Mesendoderm (in vitro differentiated cells): ENCODE data around the gene TAF6.

Experiments used
- DNase-seq: peaks from one replicate; pipeline ENCODE4 v3.0.0; 2013
- H2AK5ac ChIP-seq: 2 replicates; pipeline ENCODE4 v1.6.1; 2013; ENCODE audit warnings: low read length, inconsistent platforms
- H2BK120ac ChIP-seq: 2 replicates; pipeline ENCODE4 v1.6.1; 2013; ENCODE audit warnings: low read depth, mild to moderate bottlenecking, low read length, moderate library complexity, mixed read lengths
- H2BK15ac ChIP-seq: replicated peaks from 2 replicates; pipeline ENCODE4 v1.6.1; 2013; ENCODE audit warnings: low read depth, mild to moderate bottlenecking, moderate library complexity
- H2BK5ac ChIP-seq: 2 replicates; pipeline ENCODE4 v1.6.1; 2013; ENCODE audit warnings: low read length, inconsistent platforms
- H3K18ac ChIP-seq: 2 replicates; pipeline ENCODE4 v1.6.1; 2013; ENCODE audit warnings: mild to moderate bottlenecking, low read length, mixed read lengths
- H3K23ac ChIP-seq: one replicate; pipeline ENCODE4 v1.6.1; 2013; ENCODE audit warnings: low read length
- H3K27ac ChIP-seq: 2 replicates; pipeline ENCODE4 v1.5.1; 2013; ENCODE audit warnings: low read depth, mild to moderate bottlenecking, inconsistent platforms, low read length, moderate library complexity
- H3K27me3 ChIP-seq: 2 replicates; pipeline ENCODE4 v1.6.1; 2013; ENCODE audit warnings: low read length, control low read depth, mild to moderate bottlenecking, inconsistent platforms; ENCODE audit not compliant: insufficient read depth, poor library complexity
- H3K36me3 ChIP-seq: 2 replicates; pipeline ENCODE4 v1.6.1; 2013; ENCODE audit warnings: low read length, inconsistent platforms; ENCODE audit not compliant: control insufficient read depth, insufficient read depth
- H3K4ac ChIP-seq: one replicate; pipeline ENCODE4 v1.6.1; 2013; ENCODE audit warnings: low read depth, mild to moderate bottlenecking, low read length, moderate library complexity
- H3K4me1 ChIP-seq: 2 replicates; pipeline ENCODE4 v1.6.1; 2013; ENCODE audit warnings: low read depth, low read length, inconsistent platforms; ENCODE audit not compliant: control insufficient read depth
- H3K4me2 ChIP-seq: 2 replicates; pipeline ENCODE4 v1.6.1; 2013; ENCODE audit warnings: low read length
- H3K4me3 ChIP-seq: 2 replicates; pipeline ENCODE4 v1.5.1; 2013; ENCODE audit warnings: mild to moderate bottlenecking, low read length
- H3K56ac ChIP-seq: one replicate; pipeline ENCODE4 v1.6.1; 2013; ENCODE audit warnings: low read length
- H3K79me1 ChIP-seq: 2 replicates; pipeline ENCODE4 v1.6.1; 2013; ENCODE audit warnings: low read length, inconsistent platforms
- H3K79me2 ChIP-seq: 2 replicates; pipeline ENCODE4 v1.6.1; 2013; ENCODE audit warnings: mild to moderate bottlenecking, low read length; ENCODE audit not compliant: control insufficient read depth, insufficient read depth
- H3K9ac ChIP-seq: 2 replicates; pipeline ENCODE4 v1.6.1; 2013; ENCODE audit warnings: low read length, inconsistent platforms
- H4K5ac ChIP-seq: one replicate; pipeline ENCODE4 v1.6.1; 2013; ENCODE audit warnings: low read length
- H4K8ac ChIP-seq: one replicate; pipeline ENCODE4 v1.6.1; 2013; ENCODE audit warnings: low read depth, mild to moderate bottlenecking, control low read depth, low read length, moderate library complexity
- WGBS: extraction: QIAGEN DNeasy Blood & Tissue Kit; methylation state at CpG from one replicate; pipeline ENCODE4 v1.1.7; 2013; ENCODE audit warnings: low lambda C conversion rate, missing lambda C conversion rate; ENCODE audit not compliant: insufficient coverage; ENCODE audit errors: extremely low coverage; 5-methylcytosine and 5-hydroxymethylcytosine counted together

The TAF6 gene

GRCh38 chr7:100087055-100087750 is 32.0 kb downstream of the TAF6 start:
- WGBS: no CpG with 5 or more reads among the region's 10 CpGs
- no peaks in the 10 kb centered on the region for H3K4me1 ChIP-seq

GRCh38 chr7:100085515-100085914 is 33.6 kb downstream of the TAF6 start:
- Histone ChIP-seq H3K18ac (no peak overlapping the region), H3K4ac (no peak overlapping the region), H3K9ac (no peak overlapping the region), H4K5ac (no peak overlapping the region), H3K23ac (no peak overlapping the region), H3K79me1 (peaks cover 4% of the 10 kb centered on the region), H4K8ac (no peak overlapping the region), H2AK5ac (no peak overlapping the region), H3K36me3 (no peaks in the 10 kb centered on the region), H2BK120ac (no peak overlapping the region), H3K4me2 (no peak overlapping the region), H3K27ac (no peak overlapping the region), H3K27me3 (no peaks in the 10 kb centered on the region), H2BK15ac (no peak overlapping the region), H2BK5ac (no peak overlapping the region), H3K56ac (no peak overlapping the region), H3K4me1 (no peaks in the 10 kb centered on the region), H3K79me2 (peaks cover 12% of the 10 kb centered on the region), H3K4me3 (no peak overlapping the region)
- WGBS: no CpG with 5 or more reads among the region's 3 CpGs
- no peak for DNase-seq

More at GRCh38 chr7:100087055-100087750, 32.0 kb downstream of the TAF6 start:
- Histone ChIP-seq H3K4me3 (no peak overlapping the region), H3K27ac (peak overlapping the region; percentile 29), H3K4ac (no peak overlapping the region), H4K5ac (no peak overlapping the region), H3K23ac (no peak overlapping the region), H3K4me2 (no peak overlapping the region), H2BK5ac (no peak overlapping the region), H4K8ac (no peak overlapping the region), H3K36me3 (no peaks in the 10 kb centered on the region), H3K18ac (no peak overlapping the region), H3K27me3 (no peaks in the 10 kb centered on the region), H3K9ac (no peak overlapping the region), H3K79me1 (peaks cover 4% of the 10 kb centered on the region), H2AK5ac (no peak overlapping the region), H2BK120ac (no peak overlapping the region), H3K56ac (peak overlapping the region; percentile 25), H2BK15ac (no peak overlapping the region), H3K79me2 (peaks cover 2% of the 10 kb centered on the region)
- DNase-seq: peak; percentile 94

- H3K36me3 ChIP-seq: peaks cover 5% of the 10 kb centered on the region
- H2AK5ac ChIP-seq: no peak overlapping the region
- no peak overlapping the region for H3K4me3 ChIP-seq
- peaks cover 8% of the 10 kb centered on the region for H3K79me1 ChIP-seq
- no peak overlapping the region for H3K9ac ChIP-seq
- no peak overlapping the region for H3K4me2 ChIP-seq
- H2BK5ac ChIP-seq: no peak overlapping the region
- H4K5ac ChIP-seq: no peak overlapping the region
- H2BK15ac ChIP-seq: no peak overlapping the region
- H3K27ac ChIP-seq: no peak overlapping the region
- H3K4me1 ChIP-seq: peaks cover 3% of the 10 kb centered on the region
- no peak overlapping the region for H4K8ac ChIP-seq
- no peak overlapping the region for H3K18ac ChIP-seq
- WGBS: no CpG with 5 or more reads among the region's 4 CpGs
- no peak overlapping the region for H3K23ac ChIP-seq
- no peaks in the 10 kb centered on the region for H3K27me3 ChIP-seq
- no peak overlapping the region for H3K4ac ChIP-seq
- H2BK120ac ChIP-seq: no peak overlapping the region
- no peak for DNase-seq
- H3K56ac ChIP-seq: no peak overlapping the region
- H3K79me2 ChIP-seq: peaks cover 32% of the 10 kb centered on the region
Measured at GRCh38 chr7:100082978-100083377, 36.2 kb downstream of the TAF6 start.

GRCh38 chr7:100081535-100082102 is 37.5 kb downstream of the TAF6 start, which contains the start of gene ZNF3:
Gene ZNF3 (minus strand): TSS chr7:100081723. CDS start chr7:100077357, 4,366 bp downstream.
- Histone ChIP-seq H3K4me3 (peak within 1 kb of the TSS; percentile 100), H3K4ac (peak within 1 kb of the TSS; percentile 98), H2BK5ac (peak within 1 kb of the TSS; percentile 67), H3K27ac (peak within 1 kb of the TSS; percentile 49), H3K23ac (peak within 1 kb of the TSS; percentile 89), H3K4me1 (peaks cover 3% of the 10 kb centered on the region), H4K8ac (peak within 1 kb of the TSS; percentile 78), H3K18ac (peak within 1 kb of the TSS; percentile 93), H3K79me2 (peaks cover 39% of the 10 kb centered on the region), H3K79me1 (peaks cover 10% of the 10 kb centered on the region), H2BK15ac (no peak within 1 kb of the TSS), H2BK120ac (no peak within 1 kb of the TSS), H3K4me2 (peak within 1 kb of the TSS; percentile 86), H3K27me3 (no peaks in the 10 kb centered on the region), H3K9ac (peak within 1 kb of the TSS; percentile 98), H3K56ac (peak within 1 kb of the TSS; percentile 96), H3K36me3 (peaks cover 7% of the 10 kb centered on the region), H4K5ac (peak within 1 kb of the TSS; percentile 47), H2AK5ac (peak within 1 kb of the TSS; percentile 65)
- WGBS: no CpG with 5 or more reads among the region's 55 CpGs
- DNase-seq: peak; percentile 100

GRCh38 chr7:100080907-100081534 is 38.1 kb downstream of the TAF6 start:
- no peak overlapping the region for H2BK15ac ChIP-seq
- no peak overlapping the region for H2BK5ac ChIP-seq
- H3K27ac ChIP-seq: peak overlapping the region; percentile 49
- peak overlapping the region; percentile 93 for H3K18ac ChIP-seq
- H2AK5ac ChIP-seq: peak overlapping the region; percentile 65
- H3K4me1 ChIP-seq: peaks cover 3% of the 10 kb centered on the region
- peaks cover 7% of the 10 kb centered on the region for H3K36me3 ChIP-seq
- peak overlapping the region; percentile 47 for H4K5ac ChIP-seq
- peak overlapping the region; percentile 89 for H3K23ac ChIP-seq
- DNase-seq: peak; percentile 64
- H3K56ac ChIP-seq: peak overlapping the region; percentile 96
- H3K9ac ChIP-seq: peak overlapping the region; percentile 98
- H3K79me1 ChIP-seq: peaks cover 10% of the 10 kb centered on the region
- peak overlapping the region; percentile 78 for H4K8ac ChIP-seq
- H2BK120ac ChIP-seq: no peak overlapping the region
- no peaks in the 10 kb centered on the region for H3K27me3 ChIP-seq
- peak overlapping the region; percentile 100 for H3K4me3 ChIP-seq
- peaks cover 40% of the 10 kb centered on the region for H3K79me2 ChIP-seq
- no CpG with 5 or more reads among the region's 34 CpGs for WGBS
- H3K4me2 ChIP-seq: peak overlapping the region; percentile 86
- H3K4ac ChIP-seq: peak overlapping the region; percentile 98
